ENCODE measurements around the gene KRTAP1-1.
"Not testable (repeated sequence)": the region's sequence is repeated elsewhere in the genome, so short reads cannot be mapped to it uniquely, and the experiment has no call there.

The KRTAP1-1 gene

DNA sequence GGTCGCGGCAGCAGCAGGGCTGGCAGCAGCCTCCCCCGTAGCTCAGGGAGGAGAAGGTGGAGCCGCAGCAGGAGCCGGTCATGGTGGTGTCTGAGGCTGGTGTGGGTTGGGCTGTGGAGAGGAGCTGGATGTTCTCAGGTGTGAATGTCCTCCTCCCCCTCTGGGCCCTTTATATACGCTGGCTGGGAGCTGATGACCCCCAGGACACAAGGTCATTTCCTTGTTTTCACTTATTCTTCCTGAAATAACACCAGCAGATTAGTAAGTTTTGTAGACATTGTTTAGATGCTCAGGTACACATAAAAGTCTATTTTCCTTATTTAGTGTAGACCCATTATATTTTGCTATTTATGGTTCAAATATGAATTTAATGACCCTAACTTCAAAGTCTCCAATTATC is 13.9 kb upstream of the KRTAP1-1 start, which contains the start of gene KRTAP2-2:
KRTAP2-2 (minus strand) TSS at position 101 of the 400 bp plus-strand sequence; CDS start at position 82, 19 bp downstream.
- DNase-seq (ENCODE audit: low read depth), result not testable (repeated sequence)

DNA sequence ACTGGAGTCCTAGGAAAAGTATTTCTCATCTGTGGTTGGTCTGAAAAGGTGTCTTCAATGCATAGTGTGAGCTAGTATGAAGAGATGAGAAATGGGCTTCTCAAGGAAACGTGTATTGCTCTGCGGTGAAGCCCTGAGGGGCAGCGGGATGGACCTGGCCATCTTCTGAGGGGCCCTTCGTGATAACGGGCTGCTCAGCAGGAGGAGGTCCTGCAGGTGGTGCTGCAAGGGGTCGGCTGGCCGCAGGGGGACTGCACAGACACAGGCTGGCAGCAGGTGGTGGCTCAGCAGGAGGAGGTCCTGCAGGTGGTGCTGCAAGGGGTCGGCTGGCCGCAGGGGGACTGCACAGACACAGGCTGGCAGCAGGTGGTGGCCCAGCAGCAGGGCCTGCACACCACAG is 13.3 kb upstream of the KRTAP1-1 start:
- not testable (repeated sequence) for DNase-seq (ENCODE audit: low read depth)

DNA sequence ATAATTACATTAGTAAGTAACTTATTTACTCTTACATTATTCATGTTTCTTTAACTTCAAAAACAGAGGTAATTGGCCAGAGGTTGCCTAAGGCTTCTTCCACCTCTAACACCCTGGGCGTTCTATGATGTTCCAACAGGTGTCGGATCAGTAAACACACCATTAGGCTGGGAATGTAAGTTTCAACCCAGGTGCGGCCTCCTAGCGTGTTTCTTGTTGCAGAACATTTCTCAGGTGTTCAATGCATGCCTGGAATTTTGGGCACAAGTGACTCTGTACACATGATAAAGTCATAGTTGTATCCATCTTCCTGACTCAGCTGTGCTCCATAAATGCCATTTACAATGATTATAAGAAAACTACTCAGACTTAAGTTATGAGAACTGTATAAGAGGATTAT is 12.8 kb upstream of the KRTAP1-1 start:
- no peak for DNase-seq (ENCODE audit: low read depth)

DNA sequence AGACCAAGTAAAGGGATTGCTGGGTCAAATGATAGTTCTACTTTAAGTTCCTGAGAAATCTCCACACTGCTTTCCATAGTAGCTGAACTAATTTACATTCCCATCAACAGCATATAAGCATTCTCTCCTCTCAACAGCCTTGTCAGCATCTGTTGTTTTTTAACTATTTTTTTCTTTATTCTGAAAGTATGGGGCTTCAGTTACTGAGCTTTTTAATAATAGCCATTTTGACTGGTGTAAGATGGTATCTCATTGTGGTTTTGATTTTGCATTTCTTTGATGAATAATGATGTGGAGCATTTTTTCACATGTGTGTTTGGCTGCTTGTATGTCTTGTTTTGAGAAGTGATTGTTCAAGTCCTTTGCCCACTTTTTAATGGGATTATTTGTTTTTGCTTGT is 11.3 kb upstream of the KRTAP1-1 start:
- no peak for DNase-seq (ENCODE audit: low read depth)

DNA sequence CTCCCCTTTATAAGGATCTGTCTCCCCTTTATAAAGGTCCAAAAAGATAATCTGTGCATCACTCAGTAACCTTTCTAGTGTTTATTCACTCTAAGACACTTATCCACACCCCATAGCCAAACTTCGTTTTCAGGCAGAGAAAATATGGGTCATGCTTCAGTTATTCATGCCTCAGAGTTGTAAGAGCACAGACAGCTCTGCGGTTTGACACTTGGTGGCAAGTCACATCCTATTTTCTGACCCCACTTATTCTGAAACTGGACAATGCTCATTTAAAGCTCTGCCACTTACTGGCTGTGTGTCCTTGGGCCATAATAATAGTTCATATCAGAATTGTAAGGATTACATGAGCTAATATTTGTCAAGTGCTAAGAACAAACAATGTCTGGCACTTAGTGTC is 7.9 kb upstream of the KRTAP1-1 start:
- peak; percentile 31 for DNase-seq (ENCODE audit: low read depth)

DNA sequence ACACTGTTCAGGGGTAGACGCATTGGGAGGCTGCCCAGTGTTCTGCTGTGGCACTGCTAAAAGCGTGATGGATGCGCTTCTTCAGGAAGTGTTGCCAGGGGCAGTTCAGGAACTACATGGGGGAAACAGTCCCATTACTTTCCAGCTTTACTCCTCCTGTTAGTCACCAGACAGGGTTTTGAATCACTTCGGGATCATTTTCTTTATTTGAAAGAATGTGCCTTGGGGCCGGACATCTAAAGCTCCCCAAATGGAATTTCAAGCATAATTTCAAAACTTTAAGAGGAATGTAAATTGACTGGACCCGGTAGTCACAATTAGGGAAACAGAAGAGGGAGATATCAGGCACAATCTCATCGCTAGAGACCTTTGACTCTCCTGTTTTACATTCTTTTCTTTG is 7.2 kb upstream of the KRTAP1-1 start:
- DNase-seq (ENCODE audit: low read depth), result peak; percentile 41

DNA sequence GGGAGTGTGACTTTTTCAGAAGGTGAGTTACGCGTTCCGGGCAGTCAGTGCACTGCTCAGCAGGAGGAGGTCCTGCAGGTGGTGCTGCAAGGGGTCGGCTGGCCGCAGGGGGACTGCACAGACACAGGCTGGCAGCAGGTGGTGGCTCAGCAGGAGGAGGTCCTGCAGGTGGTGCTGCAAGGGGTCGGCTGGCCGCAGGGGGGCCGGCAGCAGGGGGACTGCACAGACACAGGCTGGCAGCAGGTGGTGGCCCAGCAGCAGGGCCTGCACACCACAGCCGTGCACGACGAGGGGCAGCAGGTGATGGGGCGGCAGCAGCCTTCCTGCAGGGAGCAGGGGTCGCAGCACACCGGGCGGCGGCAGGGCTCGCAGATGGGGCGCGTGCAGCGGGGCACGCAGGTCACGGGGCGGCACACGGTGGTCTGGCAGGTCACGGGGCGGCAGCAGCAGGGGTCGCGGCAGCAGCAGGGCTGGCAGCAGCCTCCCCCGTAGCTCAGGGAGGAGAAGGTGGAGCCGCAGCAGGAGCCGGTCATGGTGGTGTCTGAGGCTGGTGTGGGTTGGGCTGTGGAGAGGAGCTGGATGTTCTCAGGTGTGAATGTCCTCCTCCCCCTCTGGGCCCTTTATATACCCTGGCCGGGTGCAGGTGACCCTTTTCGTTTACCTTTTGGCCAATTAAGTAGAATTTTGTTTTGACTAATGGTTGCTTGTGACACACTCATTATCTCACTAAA is 5.7 kb upstream of the KRTAP1-1 start, which contains the start of gene KRTAP2-1:
KRTAP2-1 (minus strand) TSS at position 582 of the 731 bp plus-strand sequence; CDS start at position 533, 49 bp downstream.
- not testable (repeated sequence) for DNase-seq (ENCODE audit: low read depth)

DNA sequence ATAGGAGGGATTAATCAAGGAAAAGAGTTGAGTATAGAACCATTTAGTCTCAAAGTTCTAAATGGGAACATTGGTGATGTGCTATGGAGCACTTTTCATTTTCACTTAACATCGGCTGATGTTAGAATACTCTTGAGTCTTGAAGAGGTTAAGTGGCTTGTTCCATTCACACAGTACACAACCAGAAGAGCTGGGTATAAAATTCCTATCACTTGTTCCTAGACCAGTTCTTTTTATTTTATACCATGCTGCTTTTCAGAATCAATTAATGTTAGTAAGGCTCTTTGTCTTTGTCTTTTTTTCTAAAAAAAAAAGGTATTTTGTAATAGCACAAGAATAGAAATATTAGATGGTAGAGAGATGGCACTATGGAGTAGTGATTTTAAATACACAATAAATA is 1.7 kb upstream of the KRTAP1-1 start:
- DNase-seq (ENCODE audit: low read depth), result no peak

DNA sequence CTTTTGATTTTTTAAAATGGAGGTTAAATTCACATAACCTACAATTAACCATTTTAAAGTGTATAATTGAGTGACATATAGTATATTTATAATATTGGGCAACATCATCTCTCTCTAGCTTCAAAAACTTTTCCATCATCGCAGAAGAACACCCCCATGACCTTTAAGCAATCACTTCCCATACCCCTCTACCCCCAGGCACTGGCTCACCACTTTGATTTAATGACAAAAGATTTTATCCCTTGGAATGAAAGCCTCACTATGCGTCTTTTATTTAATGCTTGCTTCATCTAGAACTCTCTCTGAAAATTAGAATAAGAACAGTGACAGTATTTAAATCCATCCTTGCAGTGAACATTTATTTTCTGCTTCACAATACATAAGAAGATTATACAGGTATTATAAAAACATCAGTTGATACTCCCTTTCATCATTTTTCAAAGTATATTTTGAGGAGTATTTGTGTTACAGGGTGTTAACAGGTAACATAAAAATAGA is 3.3 kb downstream of the KRTAP1-1 start:
- no peak for DNase-seq (ENCODE audit: low read depth)

DNA sequence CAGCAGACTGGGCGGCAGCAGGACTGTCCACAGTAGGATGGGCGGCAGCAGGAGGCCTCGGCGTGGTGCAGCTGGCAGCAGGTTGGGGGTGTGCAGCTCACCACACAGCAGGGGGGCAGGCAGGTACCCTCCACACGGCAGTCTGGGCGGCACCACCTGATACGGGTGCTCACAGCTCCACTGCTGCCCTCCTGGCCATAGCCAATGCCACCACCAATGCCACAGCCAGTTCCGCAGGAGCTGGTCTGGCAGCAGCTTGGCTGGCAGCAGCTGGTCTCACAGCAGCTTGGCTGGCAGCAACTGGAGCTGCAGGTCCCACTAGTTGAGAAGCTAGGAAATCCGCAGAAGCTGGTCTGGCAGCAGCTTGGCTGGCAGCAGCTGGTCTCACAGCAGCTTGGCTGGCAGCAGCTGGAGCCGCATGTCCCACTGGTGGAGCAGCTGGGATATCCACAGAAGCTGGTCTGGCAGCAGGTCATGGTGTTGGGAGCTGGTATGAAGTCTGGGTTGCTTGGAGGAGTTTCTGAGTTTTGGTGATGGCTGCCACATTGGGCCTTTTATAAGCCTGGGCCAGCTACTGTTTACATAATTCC is 6.8 kb downstream of the KRTAP1-1 start, which contains the start of gene KRTAP1-3:
KRTAP1-3 (minus strand) TSS at position 529 of the 590 bp plus-strand sequence; CDS start at position 476, 53 bp downstream.
- not testable (repeated sequence) for DNase-seq (ENCODE audit: low read depth)

DNA sequence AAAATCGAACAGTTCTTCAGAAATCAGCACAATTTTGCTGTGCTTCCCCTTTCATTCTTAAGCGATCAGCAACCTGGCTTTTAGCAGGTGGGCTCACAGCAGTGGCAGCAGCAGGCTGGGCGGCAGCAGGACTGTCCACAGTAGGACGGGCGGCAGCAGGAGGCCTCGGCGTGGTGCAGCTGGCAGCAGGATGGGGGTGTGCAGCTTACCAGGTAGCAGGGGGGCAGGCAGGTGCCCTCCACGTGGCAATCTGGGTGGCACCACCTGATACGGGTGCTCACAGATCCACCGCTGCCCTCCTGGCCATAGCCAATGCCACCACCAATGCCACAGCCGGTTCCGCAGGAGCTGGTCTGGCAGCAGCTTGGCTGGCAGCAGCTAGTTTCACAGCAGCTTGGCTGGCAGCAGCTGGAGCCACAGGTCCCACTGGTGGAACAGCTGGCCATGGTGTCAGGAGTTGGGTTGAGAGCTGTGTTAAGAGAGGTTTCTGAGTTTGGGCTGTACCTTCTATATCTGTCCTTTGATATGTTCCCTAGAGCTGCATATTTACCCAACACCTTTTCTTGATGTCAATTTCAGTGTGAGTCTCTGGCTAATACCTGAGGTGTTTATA is 11.5 kb downstream of the KRTAP1-1 start, which contains the start of gene KRTAP1-4:
KRTAP1-4 (minus strand) TSS at position 563 of the 613 bp plus-strand sequence; CDS start at position 446, 117 bp downstream.
- DNase-seq (ENCODE audit: low read depth), result no peak

DNA sequence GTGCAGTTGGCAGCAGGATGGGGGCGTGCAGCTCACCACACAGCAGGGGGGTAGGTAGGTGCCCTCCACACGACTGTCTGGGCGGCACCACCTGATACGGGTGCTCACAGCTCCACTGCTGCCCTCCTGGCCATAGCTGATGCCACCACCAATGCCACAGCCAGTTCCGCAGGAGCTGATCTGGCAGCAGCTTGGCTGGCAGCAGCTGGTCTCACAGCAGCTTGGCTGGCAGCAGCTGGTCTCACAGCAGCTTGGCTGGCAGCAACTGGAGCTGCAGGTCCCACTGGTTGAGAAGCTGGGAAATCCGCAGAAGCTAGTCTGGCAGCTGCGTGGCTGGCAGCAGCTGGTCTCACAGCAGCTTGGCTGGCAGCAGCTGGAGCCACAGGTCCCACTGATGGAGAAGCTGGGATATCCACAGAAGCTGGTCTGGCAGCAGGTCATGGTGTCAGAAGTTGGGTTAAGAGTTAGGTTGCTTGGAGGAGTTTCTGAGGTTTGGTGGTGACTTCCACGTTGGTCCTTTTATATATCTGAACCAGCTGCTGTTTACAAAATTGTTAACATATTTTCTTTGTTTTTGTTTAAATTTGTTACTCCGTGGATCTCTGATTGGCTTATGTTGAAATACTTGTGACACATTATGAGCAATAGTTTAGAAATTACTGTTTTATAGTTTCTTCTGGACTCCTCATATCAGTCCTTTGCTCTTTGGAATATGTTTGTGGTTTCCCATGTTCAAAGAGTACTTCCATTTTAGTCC is 14.4 kb downstream of the KRTAP1-1 start, which contains the start of gene KRTAP1-5:
KRTAP1-5 (minus strand) TSS at position 494 of the 757 bp plus-strand sequence; CDS start at position 441, 53 bp downstream.
- peak; percentile 94 for DNase-seq (ENCODE audit: low read depth)

DNA sequence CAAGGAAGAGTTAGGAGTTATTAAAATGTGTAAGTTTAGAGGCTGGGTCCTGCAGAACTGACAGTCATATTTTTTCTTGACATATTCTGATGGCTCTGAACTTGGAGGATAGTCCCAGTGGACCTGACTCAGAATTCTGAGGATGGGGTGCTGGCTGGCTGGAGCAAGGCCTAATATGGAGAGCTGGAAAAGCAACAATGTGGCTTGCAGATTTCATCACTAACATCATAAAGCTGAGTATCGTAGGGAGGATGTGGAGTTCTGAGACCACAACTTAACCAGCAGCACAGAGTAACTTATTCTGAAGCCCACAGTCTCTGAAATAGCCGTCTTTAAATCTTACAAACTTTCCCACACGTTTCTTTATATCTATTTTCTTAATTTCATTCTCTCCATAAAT is 16.6 kb downstream of the KRTAP1-1 start:
- DNase-seq (ENCODE audit: low read depth), result no peak

DNA sequence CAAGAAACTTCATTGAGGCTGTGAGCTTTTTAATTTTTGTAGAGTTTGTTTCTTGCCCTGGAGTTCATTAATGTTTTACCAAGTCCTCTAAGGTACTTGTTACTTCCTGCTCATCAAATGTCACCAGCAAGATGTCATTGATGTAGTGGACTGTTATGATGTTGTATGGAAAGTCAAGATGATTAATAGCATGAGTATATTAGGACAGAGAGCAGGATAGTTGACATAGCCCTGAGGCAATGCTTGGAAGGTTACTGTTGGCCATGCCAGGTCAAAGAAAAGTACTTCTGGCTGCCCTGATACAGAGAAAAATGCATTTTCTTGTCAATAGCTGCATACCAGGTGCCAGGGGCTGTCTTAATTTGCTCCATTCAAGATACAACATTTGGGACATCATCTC is 20.9 kb downstream of the KRTAP1-1 start:
- no peak for DNase-seq (ENCODE audit: low read depth)

DNA sequence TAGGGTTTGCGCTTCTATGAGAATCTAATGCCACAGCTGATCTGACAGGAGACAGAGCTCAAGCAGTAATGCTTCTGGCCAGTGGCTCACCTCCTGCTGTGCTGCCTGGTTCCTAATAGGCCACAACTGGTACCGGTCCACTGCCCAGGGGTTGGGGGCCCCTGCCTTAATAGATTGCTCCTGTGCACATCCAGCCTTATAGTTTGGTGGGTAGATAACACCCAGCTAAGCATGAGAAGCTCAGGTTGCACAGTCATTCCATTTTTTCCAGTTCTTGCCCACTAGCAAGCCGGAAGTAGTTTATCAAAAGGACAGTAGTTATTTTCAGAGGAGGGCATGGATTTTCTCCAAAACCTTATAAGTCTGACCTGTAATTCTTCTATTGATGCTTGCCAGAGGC is 21.8 kb downstream of the KRTAP1-1 start:
- no peak for DNase-seq (ENCODE audit: low read depth)

DNA sequence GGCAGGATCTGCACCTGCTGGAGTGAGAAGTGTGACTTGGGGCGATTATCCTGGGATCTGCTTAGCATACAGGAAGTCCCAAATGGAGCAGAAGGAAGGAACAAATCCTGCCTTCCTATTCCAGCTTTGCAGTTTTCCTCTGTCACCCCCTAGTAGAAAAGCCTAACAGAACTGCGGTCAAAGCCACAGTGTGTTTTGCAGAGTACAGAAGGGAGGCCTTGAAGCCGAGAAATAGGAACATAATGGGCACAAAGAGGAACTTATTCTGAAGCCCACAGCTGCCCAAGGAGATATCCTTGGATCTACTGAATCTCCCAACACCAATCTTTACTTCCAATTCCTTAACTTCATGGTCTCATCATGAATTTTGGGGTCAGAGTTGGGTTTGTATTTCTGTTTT is 22.7 kb downstream of the KRTAP1-1 start:
- DNase-seq (ENCODE audit: low read depth), result no peak

DNA sequence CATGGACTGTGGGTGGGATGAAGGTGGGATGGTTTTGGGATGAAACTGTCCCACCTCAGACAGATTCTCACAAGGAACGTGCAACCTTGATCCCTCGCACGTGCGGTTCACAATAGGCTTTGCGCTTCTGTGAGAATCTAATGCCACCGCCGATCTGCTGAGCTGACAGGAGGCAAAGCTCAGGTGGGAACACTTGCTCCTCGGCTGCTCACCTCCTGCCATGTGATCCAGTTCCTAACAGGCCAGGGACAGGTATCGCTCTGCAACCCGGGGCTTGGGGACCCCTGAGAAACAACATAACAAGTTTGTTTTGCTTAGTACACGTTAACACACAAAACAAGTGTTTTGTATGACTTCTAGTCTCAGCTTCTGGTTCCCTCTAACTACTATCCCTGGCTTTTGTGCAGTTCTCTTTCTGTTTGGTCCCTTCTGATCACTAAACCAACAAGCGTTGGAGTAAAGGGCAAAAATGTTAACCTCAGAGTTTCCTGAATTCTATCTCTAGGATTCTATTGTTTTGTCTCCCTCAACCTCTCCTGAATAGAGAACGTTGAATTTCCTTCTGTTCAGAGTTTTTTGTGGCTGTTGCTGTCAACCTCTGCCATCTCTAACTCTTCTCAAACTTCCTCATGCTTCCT is 24.6 kb downstream of the KRTAP1-1 start:
- no peak for DNase-seq (ENCODE audit: low read depth)

DNA sequence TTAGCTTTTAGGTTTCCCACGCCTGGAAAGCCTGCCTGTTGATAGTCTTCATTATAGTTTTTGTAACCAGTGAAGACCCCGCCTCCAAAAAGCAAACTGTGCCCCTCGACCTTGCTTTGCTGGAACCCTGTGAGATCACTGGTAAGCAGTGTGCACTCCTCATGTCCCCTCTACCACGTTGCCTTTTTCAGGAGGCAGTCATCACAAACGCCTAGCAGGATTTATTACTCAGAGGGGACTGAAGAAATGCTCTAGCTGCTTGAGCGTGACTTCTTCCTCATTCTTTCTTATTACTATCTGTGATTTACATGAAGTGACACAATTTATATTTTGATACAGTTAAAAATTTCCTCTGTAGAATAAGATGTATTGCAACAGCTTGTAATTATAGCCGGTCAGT is 25.8 kb downstream of the KRTAP1-1 start:
- no peak for DNase-seq (ENCODE audit: low read depth)

DNA sequence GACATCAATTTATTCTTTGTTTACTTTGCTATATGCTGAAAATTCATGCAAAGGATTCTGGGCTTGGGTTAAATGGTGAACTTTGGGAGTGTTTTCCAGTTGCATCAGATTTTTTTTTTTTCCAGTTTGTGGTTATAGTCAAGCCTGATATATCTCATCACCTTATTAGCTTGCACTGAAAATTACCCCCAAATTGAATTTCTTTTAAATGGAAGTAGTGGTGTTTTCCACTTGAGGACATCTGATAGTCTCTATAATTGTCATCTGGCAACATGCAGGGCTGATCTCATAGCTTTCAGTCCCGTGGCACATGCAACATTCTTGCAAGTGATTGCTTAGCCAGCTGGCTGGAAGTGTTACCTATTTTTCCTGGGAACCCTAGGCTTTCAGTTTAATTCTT is 27.6 kb downstream of the KRTAP1-1 start:
- DNase-seq (ENCODE audit: low read depth), result peak; percentile 72

DNA sequence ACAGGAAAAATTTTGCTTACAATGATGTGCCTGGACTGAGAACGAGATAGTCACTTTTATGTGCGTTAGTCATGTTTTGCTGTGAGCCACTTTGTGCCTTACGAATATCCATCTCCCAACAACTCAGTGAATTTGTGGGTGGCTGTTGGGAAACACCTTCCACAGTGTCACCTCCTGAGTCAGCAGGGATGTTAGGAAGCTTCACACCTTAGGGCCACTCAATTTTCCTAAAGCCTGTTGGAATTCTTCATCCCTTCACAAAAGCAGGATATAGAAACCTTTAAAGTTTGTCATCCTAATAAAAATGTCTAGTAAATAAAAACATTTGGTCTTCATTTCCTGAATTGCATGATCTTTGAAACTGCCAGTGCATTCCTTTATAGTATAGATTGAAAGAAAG is 28.1 kb downstream of the KRTAP1-1 start:
- DNase-seq (ENCODE audit: low read depth), result no peak

Measured in fibroblast of gingiva (primary cell).